H1 (cell line): ENCODE measurements around the gene MED31. TPM values are rescaled to one million over a fixed set of nuclear protein-coding genes. Genes with fewer than 3 reads are reported as not detected.

Experiments used
- CTCF ChIA-PET: fragments of 300-600 bp; sonication (Branson Sonifier 250); formaldehyde crosslinking; loops from one replicate; lab custom pipeline; 2021; ENCODE audit not compliant: partially characterized antibody; lab: Charles Lee
- POLR2A ChIA-PET: fragments of 300-600 bp; sonication (Branson Sonifier 250); formaldehyde crosslinking; loops from one replicate; lab custom pipeline; 2021; ENCODE audit warnings: inconsistent platforms; ENCODE audit not compliant: partially characterized antibody; lab: Charles Lee
- DNase-seq, 2 experiments: peaks; one replicate each; pipeline versions ENCODE4 v3.0.0 to v3.0.0-alpha.2; 2010 to 2022; ENCODE audit warnings: low spot score in 2 of 2, low read depth in 1 of 2, mixed read lengths in 1 of 2
- FAIRE-seq: peaks from 2 replicates; lab custom pipeline; 2011; peaks lifted over from hg19 to GRCh38; lab: Jason Lieb, UNC
- H2AFZ ChIP-seq: 2 replicates; pipeline ENCODE4 v1.8.1; 2012; ENCODE audit warnings: low read length, inconsistent platforms
- H2AK5ac ChIP-seq: 2 replicates; pipeline ENCODE4 v1.6.1; 2013; ENCODE audit warnings: low read depth, low read length
- H2BK120ac ChIP-seq: replicated peaks from 2 replicates; pipeline ENCODE3; 2013; ENCODE audit warnings: low read depth, low read length, inconsistent platforms
- H2BK12ac ChIP-seq: 2 replicates; pipeline ENCODE4 v1.6.1; 2013; ENCODE audit warnings: low read depth, low read length
- H2BK15ac ChIP-seq: 2 replicates; pipeline ENCODE4 v1.6.1; 2013; ENCODE audit warnings: low read length
- H2BK20ac ChIP-seq: 2 replicates; pipeline ENCODE4 v1.6.1; 2013; ENCODE audit warnings: low read length
- H2BK5ac ChIP-seq: 2 replicates; pipeline ENCODE4 v1.6.1; 2013; ENCODE audit warnings: low read depth, low read length
- H3K14ac ChIP-seq: 2 replicates; pipeline ENCODE4 v1.6.1; 2013; ENCODE audit warnings: inconsistent platforms; ENCODE audit not compliant: insufficient read length
- H3K18ac ChIP-seq: 2 replicates; pipeline ENCODE4 v1.6.1; 2013; ENCODE audit warnings: low read length; ENCODE audit errors: extremely low read depth
- H3K23ac ChIP-seq: 2 replicates; pipeline ENCODE4 v1.6.1; 2013; ENCODE audit warnings: inconsistent platforms; ENCODE audit not compliant: insufficient read length
- H3K23me2 ChIP-seq: 2 replicates; pipeline ENCODE4 v1.6.1; 2013; ENCODE audit warnings: low read depth, low read length
- H3K27ac ChIP-seq: 2 replicates; pipeline ENCODE4 v1.6.1; 2011; ENCODE audit warnings: low read depth, low read length, inconsistent platforms
- H3K27me3 ChIP-seq, 4 experiments: replicated peaks in 1 of 4; 1 replicate in 1 of 4; 2 replicates in 3 of 4; pipeline versions ENCODE4 v1.6.1 to v1.8.1; 2011 to 2013; ENCODE audit warnings: low read length in 3 of 4, mild to moderate bottlenecking in 3 of 4, inconsistent platforms in 2 of 4, mixed read lengths in 2 of 4, moderate library complexity in 1 of 4; ENCODE audit not compliant: control insufficient read depth in 3 of 4, insufficient read depth in 3 of 4; ENCODE audit errors: extremely low read depth in 1 of 4
- H3K36me3 ChIP-seq, 4 experiments: 2 replicates each; pipeline versions ENCODE4 v1.6.1 to v1.8.1; 2011 to 2013; ENCODE audit warnings: mild to moderate bottlenecking in 4 of 4, low read length in 3 of 4, moderate library complexity in 2 of 4, control low read depth in 1 of 4, inconsistent platforms in 1 of 4; ENCODE audit not compliant: insufficient read depth in 4 of 4, control insufficient read depth in 2 of 4
- H3K4ac ChIP-seq: replicated peaks from 2 replicates; pipeline ENCODE3; 2013; ENCODE audit warnings: low read length, low read depth, mixed read lengths, inconsistent platforms; ENCODE audit not compliant: insufficient read length
- H3K4me1 ChIP-seq, 4 experiments: replicated peaks in 1 of 4; 1 replicate in 1 of 4; 2 replicates in 3 of 4; pipeline versions ENCODE4 v1.6.1 to v1.8.1; 2011 to 2013; ENCODE audit warnings: low read length in 3 of 4, inconsistent platforms in 2 of 4, mixed read lengths in 1 of 4; ENCODE audit not compliant: insufficient read depth in 4 of 4, control insufficient read depth in 3 of 4
- H3K4me2 ChIP-seq, 2 experiments: 2 replicates each; pipeline versions ENCODE4 v1.6.1 to v1.8.1; 2011 to 2013; ENCODE audit warnings: low read depth in 2 of 2, low read length in 2 of 2, control low read depth in 1 of 2, inconsistent platforms in 1 of 2, mild to moderate bottlenecking in 1 of 2; ENCODE audit not compliant: insufficient read depth in 1 of 2
- H3K4me3 ChIP-seq, 4 experiments: fragments of 200-600, 300-600 bp in 1 of 4; sonication (generic), shearing (Covaris generic), sonication (Bioruptor Twin) in 1 of 4; 2 replicates each; pipeline versions ENCODE4 v1.5.1 to v1.8.1; 2011 to 2016; ENCODE audit warnings: low read length in 4 of 4, low read depth in 3 of 4, control low read depth in 2 of 4, inconsistent platforms in 2 of 4, mild to moderate bottlenecking in 2 of 4, mixed read lengths in 1 of 4, moderate library complexity in 1 of 4; ENCODE audit not compliant: insufficient read depth in 2 of 4; ENCODE audit errors: extremely low read depth in 1 of 4
- H3K56ac ChIP-seq: replicated peaks from 2 replicates; pipeline ENCODE3; 2013; ENCODE audit warnings: low read depth, mild to moderate bottlenecking, mixed read lengths, low read length, inconsistent platforms; ENCODE audit not compliant: insufficient read length
- H3K79me1 ChIP-seq: 2 replicates; pipeline ENCODE4 v1.6.1; 2013; ENCODE audit warnings: low read depth, low read length, control low read depth
- H3K79me2 ChIP-seq, 2 experiments: 2 replicates each; pipeline versions ENCODE4 v1.6.1 to v1.8.1; 2012 to 2013; ENCODE audit warnings: low read length in 2 of 2, mild to moderate bottlenecking in 2 of 2, inconsistent platforms in 1 of 2; ENCODE audit not compliant: insufficient read depth in 2 of 2, control insufficient read depth in 1 of 2
- H3K9ac ChIP-seq, 4 experiments: replicated peaks in 1 of 4; 1 replicate in 1 of 4; 2 replicates in 3 of 4; pipeline versions ENCODE4 v1.6.1 to v1.8.1; 2011 to 2013; ENCODE audit warnings: low read depth in 3 of 4, low read length in 3 of 4, control low read depth in 2 of 4, mild to moderate bottlenecking in 2 of 4, moderate library complexity in 2 of 4, inconsistent platforms in 1 of 4; ENCODE audit errors: extremely low read depth in 1 of 4
- H3K9me3 ChIP-seq, 2 experiments: 2 replicates each; pipeline versions ENCODE4 v1.6.1 to v1.8.1; 2012 to 2013; ENCODE audit warnings: mild to moderate bottlenecking in 2 of 2, moderate library complexity in 2 of 2, control low read depth in 1 of 2, inconsistent platforms in 1 of 2, low read depth in 1 of 2, low read length in 1 of 2, mixed read lengths in 1 of 2; ENCODE audit not compliant: insufficient read depth in 2 of 2
- H4K20me1 ChIP-seq, 2 experiments: replicated peaks in 1 of 2; 2 replicates each; pipeline versions ENCODE3 to v1.8.1; 2011 to 2013; ENCODE audit warnings: inconsistent platforms in 2 of 2, low read length in 2 of 2, mild to moderate bottlenecking in 1 of 2; ENCODE audit not compliant: insufficient read depth in 2 of 2, control insufficient read depth in 1 of 2
- H4K5ac ChIP-seq: 2 replicates; pipeline ENCODE4 v1.6.1; 2013; ENCODE audit warnings: low read length, low read depth, mixed read lengths, inconsistent platforms; ENCODE audit not compliant: insufficient read length
- H4K8ac ChIP-seq: 2 replicates; pipeline ENCODE4 v1.8.0; 2013; ENCODE audit warnings: mild to moderate bottlenecking, moderate library complexity, low read length, inconsistent platforms; ENCODE audit not compliant: insufficient read depth; ENCODE audit errors: extremely low read depth
- H4K91ac ChIP-seq: replicated peaks from 2 replicates; pipeline ENCODE3; 2013; ENCODE audit warnings: low read length, mixed read lengths, inconsistent platforms; ENCODE audit not compliant: insufficient read length
- ASH2L ChIP-seq: fragments of 200-600, 300-600 bp; sonication (generic); IDR thresholded peaks from one replicate; pipeline ENCODE4 v1.7.1; 2017; ENCODE audit warnings: low read length
- BRCA1 ChIP-seq: IDR thresholded peaks from 2 replicates; pipeline ENCODE4 v1.6.1; 2012; ENCODE audit warnings: low read depth, low read length, improper control_type of control experiment
- EZH2 ChIP-seq: fragments of 200-600 bp; sonication (generic); IDR thresholded peaks from 2 replicates; pipeline ENCODE4 v1.7.1; 2012; ENCODE audit warnings: low read depth, mild to moderate bottlenecking, moderate library complexity, low read length, inconsistent platforms; ENCODE audit not compliant: severe bottlenecking
- KDM4A ChIP-seq: IDR thresholded peaks from one replicate; pipeline ENCODE4 v1.7.1; 2012; ENCODE audit warnings: low read depth, mild to moderate bottlenecking, moderate library complexity, low read length, inconsistent platforms; ENCODE audit not compliant: severe bottlenecking
- MAFK ChIP-seq: IDR thresholded peaks from 2 replicates; pipeline ENCODE4 v1.6.1; 2012; ENCODE audit warnings: low read depth, mild to moderate bottlenecking, improper control_type of control experiment, low read length
- POLR2AphosphoS5 ChIP-seq: IDR thresholded peaks from 2 replicates; pipeline ENCODE4 v1.6.1; 2011; ENCODE audit warnings: low read depth, low read length
- SUZ12 ChIP-seq: fragments of 200-600 bp; sonication (generic); IDR thresholded peaks from 2 replicates; pipeline ENCODE4 v1.6.1; 2012; ENCODE audit warnings: mild to moderate bottlenecking, inconsistent platforms, low read length, moderate library complexity, mixed read lengths
- YY1 ChIP-seq: IDR thresholded peaks from 2 replicates; pipeline ENCODE4 v1.6.1; 2011; ENCODE audit warnings: low read depth, mild to moderate bottlenecking, low read length
- WGBS, 2 experiments: shearing (Covaris generic) in 1 of 2; methylation state at CpG; one replicate each; pipeline versions ENCODE4 v1.1.6 to v1.1.7; 2013 to 2015; ENCODE audit warnings: low lambda C conversion rate in 2 of 2, mixed read lengths in 2 of 2, inconsistent platforms in 1 of 2, low coverage in 1 of 2, missing lambda C conversion rate in 1 of 2; ENCODE audit not compliant: insufficient replicate concordance in 2 of 2, insufficient coverage in 1 of 2, insufficient read length in 1 of 2; ENCODE audit errors: extremely low coverage in 1 of 2, missing lambda C conversion rate in 1 of 2; 5-methylcytosine and 5-hydroxymethylcytosine counted together
- polyA plus RNA-seq, 7 experiments: library from polyadenylated mRNA; depleted of rRNA in 3 of 7; stranded (reverse) in 5 of 7; unstranded in 2 of 7; fragments of >200 nt in 5 of 7; fragments of 200-250 nt in 2 of 7; gene quantifications; 1 replicate in 5 of 7; 2 replicates in 1 of 7; 4 replicates in 1 of 7; pipeline versions ENCODE4 v1.2.1 to v1.2.3, GENCODE V29; 2011 to 2013; ENCODE audit warnings: missing spikeins in 2 of 7, mixed read lengths in 2 of 7
- total RNA-seq: library from RNA; stranded (reverse); fragmentation: NEBNext Ultra II Directional; extraction: Animal tissue kit (Norgen Biotek cat#: 25700); gene quantifications from 2 replicates; pipeline ENCODE4 v1.2.1, GENCODE V29; 2021

Gene MED31
- total and polyA plus RNA-seq, 2 of the 8 experiments (the other 6 are each of a cell fraction or from before 2014, with no cell fraction given): 4.6 to 12.3 TPM

GRCh38 chr17:6700948-6701307, 49.5 kb upstream of the MED31 start:
- Histone ChIP-seq H3K14ac (no peak overlapping the region), H3K27me3 (no peaks in the 10 kb centered on the region; a peak in 2 of 7 replicates), H3K4ac (no peak overlapping the region), H3K56ac (no peak overlapping the region), H3K23me2 (no peaks in the 10 kb centered on the region), H3K9me3 (no peaks in the 10 kb centered on the region), H4K5ac (no peak overlapping the region), H3K4me2 (no peak overlapping the region), H2AFZ (no peak overlapping the region), H4K91ac (no peak overlapping the region), H2BK12ac (peak overlapping the region; percentile 50; the same call in 1 of the 2 replicates), H2AK5ac (no peak overlapping the region), H3K9ac (no peak overlapping the region), H3K36me3 (no peaks in the 10 kb centered on the region), H3K4me3 (no peak overlapping the region), H3K18ac (peak overlapping the region; percentile 19; the same call in 1 of the 2 replicates), H3K79me2 (no peaks in the 10 kb centered on the region), H4K20me1 (no peaks in the 10 kb centered on the region), H2BK20ac (no peak overlapping the region), H3K23ac (no peak overlapping the region), H4K8ac (no peak overlapping the region; the same call in 1 of the 2 replicates), H3K79me1 (no peaks in the 10 kb centered on the region), H2BK5ac (no peak overlapping the region), H3K27ac (no peak overlapping the region), H2BK15ac (no peak overlapping the region), H3K4me1 (no peaks in the 10 kb centered on the region; a peak in 1 of 7 replicates), H2BK120ac (no peak overlapping the region)
- DNase-seq: no peak
- CTCF ChIA-PET: interaction anchor here (0.8 to 5.8 kb wide), 22 partner anchors 9 to 393 kb away, joined by 3 to 72 read pairs (median 6); partner anchors contain the start of gene SLC13A5
- TF ChIP-seq ASH2L: no peak
- TF ChIP-seq KDM4A: no peak
- TF ChIP-seq YY1: no peak
- no peak for TF ChIP-seq POLR2AphosphoS5
- TF ChIP-seq EZH2: no peak
- TF ChIP-seq MAFK: no peak
- no peak for TF ChIP-seq BRCA1
- TF ChIP-seq SUZ12: no peak
- POLR2A ChIA-PET: interaction anchor here (0.8 to 2.0 kb wide), 2 partner anchors 10 to 12 kb away, joined by 3 to 4 read pairs; no protein-coding TSS in a partner anchor
- FAIRE-seq: no peak
- 94% methylated on average over 8 of the region's 8 CpGs; no CpG with 5 or more reads in 1 of the 2 experiments for WGBS, 2 experiments
